IMR-90 (cell line): ENCODE results near the gene PITX1. TPM values are rescaled to one million over a fixed set of nuclear protein-coding genes. Genes with fewer than 3 reads are reported as not detected.
A peak's percentile ranks its signal among the peaks of the same experiment; 100 is the strongest.

Source experiments
- ATAC-seq: fragments of 200-7000 bp; cut with Tn5 transposase; 2 replicates; pipeline ENCODE4 v1.9.1; 2020; ENCODE audit warnings: low read depth, mild to moderate bottlenecking, moderate library complexity
- BruUV-seq: library from RNA; stranded (reverse); fragments of 400-500 nt; replicated peaks from 2 replicates; lab custom pipeline; 2021; lab: Mats Ljungman, UMichigan
- CTCF ChIA-PET: fragments of 300-600 bp; formaldehyde crosslinking; extraction: SDS; loops from one replicate; lab custom pipeline; 2021; ENCODE audit warnings: antibody characterized with exemption; lab: Yijun Ruan, JAX
- POLR2A ChIA-PET: fragments of 300-600 bp; sonication (Branson Sonifier 250); formaldehyde crosslinking; loops from one replicate; lab custom pipeline; 2022; ENCODE audit warnings: antibody characterized with exemption; ENCODE audit not compliant: unreplicated experiment; lab: Charles Lee
- DNase-seq: peaks from one replicate; pipeline ENCODE4 v3.0.0; 2013
- H2AFZ ChIP-seq: replicated peaks from 2 replicates; pipeline ENCODE3; 2013; ENCODE audit warnings: low read length, mild to moderate bottlenecking; ENCODE audit not compliant: poor library complexity
- H2AK5ac ChIP-seq: 2 replicates; pipeline ENCODE4 v1.6.1; 2013; ENCODE audit warnings: low read depth, low read length, inconsistent platforms
- H2AK9ac ChIP-seq: replicated peaks from 2 replicates; pipeline ENCODE3; 2013; ENCODE audit warnings: mild to moderate bottlenecking, low read depth, low read length, moderate library complexity; ENCODE audit not compliant: poor library complexity
- H2BK120ac ChIP-seq: 2 replicates; pipeline ENCODE4 v1.6.1; 2013; ENCODE audit warnings: low read depth, low read length, inconsistent platforms
- H2BK15ac ChIP-seq: 3 replicates; pipeline ENCODE4 v1.6.1; 2013; ENCODE audit warnings: low read depth, low read length, inconsistent platforms
- H2BK20ac ChIP-seq: 2 replicates; pipeline ENCODE4 v1.6.1; 2013; ENCODE audit warnings: low read depth, mild to moderate bottlenecking, inconsistent platforms, low read length, moderate library complexity
- H2BK5ac ChIP-seq: 2 replicates; pipeline ENCODE4 v1.6.1; 2013; ENCODE audit warnings: mild to moderate bottlenecking, low read depth, low read length, inconsistent platforms; ENCODE audit not compliant: poor library complexity, severe bottlenecking
- H3K14ac ChIP-seq: replicated peaks from 2 replicates; pipeline ENCODE4 v1.6.1; 2013; ENCODE audit warnings: low read depth, low read length, inconsistent platforms
- H3K18ac ChIP-seq: 2 replicates; pipeline ENCODE4 v1.6.1; 2013; ENCODE audit warnings: low read depth, low read length, control low read depth
- H3K23ac ChIP-seq: 2 replicates; pipeline ENCODE4 v1.6.1; 2013; ENCODE audit warnings: low read depth, low read length, inconsistent platforms
- H3K27ac ChIP-seq: 2 replicates; pipeline ENCODE4 v1.5.1; 2013; ENCODE audit warnings: mild to moderate bottlenecking, control low read depth, low read length; ENCODE audit not compliant: insufficient read depth
- H3K27me3 ChIP-seq: 2 replicates; pipeline ENCODE4 v1.6.1; 2013; ENCODE audit warnings: low read length; ENCODE audit not compliant: control insufficient read depth, insufficient read depth
- H3K36me3 ChIP-seq: 2 replicates; pipeline ENCODE4 v1.6.1; 2013; ENCODE audit warnings: low read length, mixed read lengths; ENCODE audit not compliant: control insufficient read depth, insufficient read depth
- H3K4ac ChIP-seq: 2 replicates; pipeline ENCODE4 v1.6.1; 2013; ENCODE audit warnings: low read depth, low read length, inconsistent platforms
- H3K4me1 ChIP-seq: 2 replicates; pipeline ENCODE4 v1.6.1; 2013; ENCODE audit warnings: low read length, mixed read lengths; ENCODE audit not compliant: control insufficient read depth, insufficient read depth
- H3K4me2 ChIP-seq: 2 replicates; pipeline ENCODE4 v1.6.1; 2013; ENCODE audit warnings: low read depth, mild to moderate bottlenecking, control low read depth, low read length, moderate library complexity
- H3K4me3 ChIP-seq: 2 replicates; pipeline ENCODE4 v1.5.1; 2013; ENCODE audit warnings: low read depth, mild to moderate bottlenecking, control low read depth, low read length, moderate library complexity; ENCODE audit not compliant: insufficient read depth
- H3K56ac ChIP-seq: 2 replicates; pipeline ENCODE4 v1.6.1; 2013; ENCODE audit warnings: low read length, inconsistent platforms; ENCODE audit not compliant: insufficient read depth; ENCODE audit errors: extremely low read depth
- H3K79me1 ChIP-seq, 2 experiments: 2 replicates each; pipeline ENCODE4 v1.6.1; 2013; ENCODE audit warnings: low read length in 2 of 2, inconsistent platforms in 1 of 2, low read depth in 1 of 2
- H3K9ac ChIP-seq: 2 replicates; pipeline ENCODE4 v1.6.1; 2013; ENCODE audit warnings: low read depth, low read length, control low read depth
- H3K9me1 ChIP-seq: 2 replicates; pipeline ENCODE4 v1.6.1; 2013; ENCODE audit warnings: low read length, inconsistent platforms; ENCODE audit not compliant: insufficient read depth
- H3K9me3 ChIP-seq: 2 replicates; pipeline ENCODE4 v1.6.1; 2013; ENCODE audit warnings: low read length; ENCODE audit not compliant: control insufficient read depth, insufficient read depth
- H4K20me1 ChIP-seq: 2 replicates; pipeline ENCODE4 v1.6.1; 2013; ENCODE audit warnings: low read length, inconsistent platforms; ENCODE audit not compliant: insufficient read depth
- H4K5ac ChIP-seq: 2 replicates; pipeline ENCODE4 v1.6.1; 2013; ENCODE audit warnings: mild to moderate bottlenecking, low read depth, low read length, control low read depth
- H4K8ac ChIP-seq, 2 experiments: 2 replicates each; pipeline ENCODE4 v1.6.1; 2013; ENCODE audit warnings: low read depth in 2 of 2, low read length in 2 of 2, control low read depth in 1 of 2, inconsistent platforms in 1 of 2
- H4K91ac ChIP-seq: 2 replicates; pipeline ENCODE4 v1.6.1; 2013; ENCODE audit warnings: low read depth, low read length, inconsistent platforms; ENCODE audit not compliant: insufficient read depth
- BHLHE40 ChIP-seq: fragments of 150-350 bp; IDR thresholded peaks from 2 replicates; pipeline ENCODE4 v1.6.1; 2016; ENCODE audit warnings: mild to moderate bottlenecking, low read depth, low read length
- CEBPB ChIP-seq: IDR thresholded peaks from 2 replicates; pipeline ENCODE4 v1.6.1; 2012; ENCODE audit warnings: low read depth, low read length, improper control_type of control experiment
- CHD1 ChIP-seq: IDR thresholded peaks from 2 replicates; pipeline ENCODE4 v1.6.1; 2012; ENCODE audit warnings: low read depth, low read length, improper control_type of control experiment
- FOS ChIP-seq: fragments of 150-350 bp; IDR thresholded peaks from 2 replicates; pipeline ENCODE4 v1.6.1; 2016; ENCODE audit warnings: low read depth, low read length
- MAFK ChIP-seq: IDR thresholded peaks from 2 replicates; pipeline ENCODE4 v1.6.1; 2012; ENCODE audit warnings: low read depth, low read length, improper control_type of control experiment
- MAZ ChIP-seq: IDR thresholded peaks from 2 replicates; pipeline ENCODE4 v1.6.1; 2012; ENCODE audit warnings: low read depth, mild to moderate bottlenecking, low read length, improper control_type of control experiment, moderate library complexity, borderline replicate concordance
- MXI1 ChIP-seq: IDR thresholded peaks from 2 replicates; pipeline ENCODE4 v1.6.1; 2012; ENCODE audit warnings: low read depth, mild to moderate bottlenecking, low read length, moderate library complexity, borderline replicate concordance
- NFE2L2 ChIP-seq: fragments of 150-350 bp; IDR thresholded peaks from 2 replicates; pipeline ENCODE4 v1.6.1; 2016; ENCODE audit warnings: low read depth, mild to moderate bottlenecking, low read length
- POLR2A ChIP-seq: IDR thresholded peaks from 2 replicates; pipeline ENCODE4 v1.6.1; 2012; ENCODE audit warnings: mild to moderate bottlenecking, low read depth, low read length
- RAD21 ChIP-seq: IDR thresholded peaks from 2 replicates; pipeline ENCODE4 v1.6.1; 2012; ENCODE audit warnings: low read length, improper control_type of control experiment
- RCOR1 ChIP-seq: IDR thresholded peaks from 2 replicates; pipeline ENCODE4 v1.6.1; 2012; ENCODE audit warnings: mild to moderate bottlenecking, low read length, improper control_type of control experiment; ENCODE audit not compliant: insufficient replicate concordance
- RFX5 ChIP-seq: IDR thresholded peaks from 2 replicates; pipeline ENCODE4 v1.8.0; 2012; ENCODE audit warnings: low read depth, mild to moderate bottlenecking, low read length, moderate library complexity
- SMC3 ChIP-seq: fragments of 150-350 bp; IDR thresholded peaks from 2 replicates; pipeline ENCODE4 v1.6.1; 2016; ENCODE audit warnings: low read depth, mild to moderate bottlenecking, antibody characterized with exemption, low read length, moderate library complexity
- WGBS, 2 experiments: methylation state at CpG; one replicate each; pipeline versions ENCODE4 v1.1.5 to v1.1.7; 2013; ENCODE audit warnings: missing lambda C conversion rate in 2 of 2; ENCODE audit not compliant: insufficient read length in 1 of 2; ENCODE audit errors: extremely low coverage in 2 of 2; 5-methylcytosine and 5-hydroxymethylcytosine counted together
- dilution Hi-C: fragments of 300-500 bp; cut with HindIII; formaldehyde crosslinking; loops from one replicate; pipeline ENCODE4 v1.14.3; 2018; ENCODE audit warnings: low sequenced_read_pairs; ENCODE audit not compliant: unreplicated experiment
- in situ Hi-C: fragments of 300-500 bp; cut with MboI; formaldehyde crosslinking; loops from 3 replicates; pipeline ENCODE4 v1.14.3; 2019; ENCODE audit warnings: low sequenced_read_pairs, inconsistent platforms, mixed read lengths
- intact Hi-C: fragments of 100-400 bp; cut with micrococcal nuclease; formaldehyde crosslinking; loops from 2 replicates; pipeline ENCODE4 v1.10.0; 2022
- polyA plus RNA-seq, 3 experiments: library from polyadenylated mRNA; depleted of rRNA; stranded (reverse); fragments of >200 nt; gene quantifications; 2 replicates each; pipeline ENCODE4 v1.2.3, GENCODE V29; 2012; ENCODE audit warnings: low replicate concordance in 1 of 3
- total RNA-seq: library from RNA; depleted of rRNA; stranded (reverse); fragments of >200 nt; gene quantifications from 2 replicates; pipeline ENCODE4 v1.2.3, GENCODE V29; 2012
- TF ChIP-seq, protein P1 (sequence below): fragments of 150-350 bp; IDR thresholded peaks from 2 replicates; pipeline ENCODE4 v1.6.1; 2016; ENCODE audit warnings: low read depth, mild to moderate bottlenecking, low read length, moderate library complexity, borderline replicate concordance
- TF ChIP-seq, protein P2 (sequence below): conservative IDR thresholded peaks from 2 replicates; pipeline ENCODE4 v1.5.1; 2012; ENCODE audit warnings: mild to moderate bottlenecking, low read depth, low read length, improper control_type of control experiment
- TF ChIP-seq, protein P3 (sequence below): fragments of 150-350 bp; IDR thresholded peaks from 2 replicates; pipeline ENCODE4 v1.6.1; 2017; ENCODE audit warnings: mild to moderate bottlenecking, antibody characterized with exemption, low read length, low read depth

PITX1 gene
- total and polyA plus RNA-seq, 2 of the 4 experiments (the other 2 are of a cell fraction), result 10.4 to 29.8 TPM

DNA sequence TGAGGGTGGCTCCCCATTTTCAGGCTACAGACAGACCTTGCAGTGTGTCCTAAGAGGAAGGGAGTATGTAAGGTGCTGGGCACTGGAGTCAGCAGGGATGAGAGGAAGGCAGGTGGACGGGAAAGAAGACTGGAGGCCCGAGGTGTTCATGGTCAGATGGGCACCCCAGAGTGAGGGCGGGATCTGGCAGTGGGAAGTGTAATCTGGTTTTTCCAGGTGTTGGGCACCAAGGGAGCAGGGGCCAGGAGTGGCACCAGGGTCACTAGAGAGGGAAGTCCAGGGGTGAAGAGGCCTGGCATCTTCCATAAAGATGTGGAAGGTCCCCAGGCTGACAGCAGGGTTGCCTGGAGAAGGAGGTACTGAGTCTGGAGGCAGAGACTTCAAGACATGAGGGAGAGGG is 29.7 kb downstream of the PITX1 start:
- DNase-seq (no peak), ATAC-seq (no peak)
- no peak for TF ChIP-seq NFE2L2
- no peak for TF ChIP-seq MXI1
- TF ChIP-seq FOS, result no peak
- no peak for TF ChIP-seq POLR2A
- TF ChIP-seq MAZ, result no peak
- TF ChIP-seq MAFK, result no peak
- TF ChIP-seq, protein P1, sequence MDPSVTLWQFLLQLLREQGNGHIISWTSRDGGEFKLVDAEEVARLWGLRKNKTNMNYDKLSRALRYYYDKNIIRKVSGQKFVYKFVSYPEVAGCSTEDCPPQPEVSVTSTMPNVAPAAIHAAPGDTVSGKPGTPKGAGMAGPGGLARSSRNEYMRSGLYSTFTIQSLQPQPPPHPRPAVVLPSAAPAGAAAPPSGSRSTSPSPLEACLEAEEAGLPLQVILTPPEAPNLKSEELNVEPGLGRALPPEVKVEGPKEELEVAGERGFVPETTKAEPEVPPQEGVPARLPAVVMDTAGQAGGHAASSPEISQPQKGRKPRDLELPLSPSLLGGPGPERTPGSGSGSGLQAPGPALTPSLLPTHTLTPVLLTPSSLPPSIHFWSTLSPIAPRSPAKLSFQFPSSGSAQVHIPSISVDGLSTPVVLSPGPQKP, result no peak
- TF ChIP-seq BHLHE40, result no peak
- TF ChIP-seq, protein P2, sequence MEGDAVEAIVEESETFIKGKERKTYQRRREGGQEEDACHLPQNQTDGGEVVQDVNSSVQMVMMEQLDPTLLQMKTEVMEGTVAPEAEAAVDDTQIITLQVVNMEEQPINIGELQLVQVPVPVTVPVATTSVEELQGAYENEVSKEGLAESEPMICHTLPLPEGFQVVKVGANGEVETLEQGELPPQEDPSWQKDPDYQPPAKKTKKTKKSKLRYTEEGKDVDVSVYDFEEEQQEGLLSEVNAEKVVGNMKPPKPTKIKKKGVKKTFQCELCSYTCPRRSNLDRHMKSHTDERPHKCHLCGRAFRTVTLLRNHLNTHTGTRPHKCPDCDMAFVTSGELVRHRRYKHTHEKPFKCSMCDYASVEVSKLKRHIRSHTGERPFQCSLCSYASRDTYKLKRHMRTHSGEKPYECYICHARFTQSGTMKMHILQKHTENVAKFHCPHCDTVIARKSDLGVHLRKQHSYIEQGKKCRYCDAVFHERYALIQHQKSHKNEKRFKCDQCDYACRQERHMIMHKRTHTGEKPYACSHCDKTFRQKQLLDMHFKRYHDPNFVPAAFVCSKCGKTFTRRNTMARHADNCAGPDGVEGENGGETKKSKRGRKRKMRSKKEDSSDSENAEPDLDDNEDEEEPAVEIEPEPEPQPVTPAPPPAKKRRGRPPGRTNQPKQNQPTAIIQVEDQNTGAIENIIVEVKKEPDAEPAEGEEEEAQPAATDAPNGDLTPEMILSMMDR, result no peak
- TF ChIP-seq RAD21, result no peak
- TF ChIP-seq, protein P3, sequence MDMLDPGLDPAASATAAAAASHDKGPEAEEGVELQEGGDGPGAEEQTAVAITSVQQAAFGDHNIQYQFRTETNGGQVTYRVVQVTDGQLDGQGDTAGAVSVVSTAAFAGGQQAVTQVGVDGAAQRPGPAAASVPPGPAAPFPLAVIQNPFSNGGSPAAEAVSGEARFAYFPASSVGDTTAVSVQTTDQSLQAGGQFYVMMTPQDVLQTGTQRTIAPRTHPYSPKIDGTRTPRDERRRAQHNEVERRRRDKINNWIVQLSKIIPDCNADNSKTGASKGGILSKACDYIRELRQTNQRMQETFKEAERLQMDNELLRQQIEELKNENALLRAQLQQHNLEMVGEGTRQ, result no peak
- no peak for TF ChIP-seq RCOR1
- TF ChIP-seq SMC3, result no peak
- TF ChIP-seq CEBPB, result no peak
- TF ChIP-seq CHD1, result no peak
- no peak for TF ChIP-seq RFX5
- H3K9me1 ChIP-seq, result no peaks in the 10 kb centered on the region
- no peak overlapping the region for H3K4me2 ChIP-seq
- H3K79me1 ChIP-seq, result no peaks in the 10 kb centered on the region
- no peak overlapping the region for H3K9ac ChIP-seq
- no peak overlapping the region for H2BK120ac ChIP-seq
- in situ Hi-C loops, result no loop called here
- no peak overlapping the region for H4K5ac ChIP-seq
- H3K4me1 ChIP-seq, result no peaks in the 10 kb centered on the region
- intact Hi-C loops, result no loop called here
- 69% methylated on average over 3 of the region's 3 CpGs; no CpG with 5 or more reads in 1 of the 2 experiments for WGBS, 2 experiments
- no peak overlapping the region for H3K27ac ChIP-seq
- no TSS peak for BruUV-seq
- H3K14ac ChIP-seq, result no peak overlapping the region
- POLR2A ChIA-PET, result no interaction called here
- no peak overlapping the region for H2AFZ ChIP-seq
- H4K20me1 ChIP-seq, result no peaks in the 10 kb centered on the region
- CTCF ChIA-PET, result no interaction called here
- peaks cover 2% of the 10 kb centered on the region; the same call in 1 of the 2 replicates for H3K9me3 ChIP-seq
- H2BK20ac ChIP-seq, result no peak overlapping the region
- no peak overlapping the region for H4K8ac ChIP-seq
- dilution Hi-C loops, result no loop called here
- H3K4ac ChIP-seq, result no peak overlapping the region
- no peak overlapping the region for H2BK5ac ChIP-seq
- no peak overlapping the region for H3K18ac ChIP-seq
- H3K23ac ChIP-seq, result no peak overlapping the region
- H3K27me3 ChIP-seq, result 0 out of 2 replicates have a peak, but pooled peaks cover 2% of the 10 kb centered on the region
- H3K56ac ChIP-seq, result no peak overlapping the region
- no peak overlapping the region for H3K4me3 ChIP-seq
- no peak overlapping the region for H4K91ac ChIP-seq
- H3K36me3 ChIP-seq, result no peaks in the 10 kb centered on the region
- peak overlapping the region; percentile 16 for H2AK9ac ChIP-seq
- H2AK5ac ChIP-seq, result no peak overlapping the region
- no peak overlapping the region for H2BK15ac ChIP-seq
